GM12873 (cell line): Measurements from ENCODE around the gene NPHP4.

Experiments used
- CTCF ChIP-seq: IDR thresholded peaks from 2 replicates; pipeline ENCODE4 v1.5.1; 2012; ENCODE audit warnings: low read depth, mild to moderate bottlenecking, moderate library complexity, low read length, control low read depth; ENCODE audit not compliant: insufficient read depth; ENCODE audit errors: missing control alignments

NPHP4 gene

DNA sequence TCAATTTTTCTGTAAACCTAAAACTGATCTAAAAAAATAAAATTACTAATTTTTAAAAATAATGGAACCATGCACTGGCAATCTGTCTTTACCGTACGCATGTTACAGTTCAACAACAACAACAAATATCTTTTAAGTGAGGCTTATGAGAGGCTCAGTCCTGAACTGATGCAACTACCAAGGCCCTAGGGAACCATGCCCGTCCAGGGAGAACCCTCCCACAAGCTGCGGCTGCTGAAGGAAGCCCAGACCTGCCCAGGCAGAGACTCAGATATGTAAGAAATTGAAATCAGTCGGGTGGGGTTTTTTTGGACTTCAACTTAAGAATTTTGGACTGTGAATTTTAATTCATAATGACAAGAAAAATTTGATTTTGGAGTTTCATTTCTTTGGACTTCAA, 91.1 kb downstream of the NPHP4 start:
- TF ChIP-seq CTCF = no peak

DNA sequence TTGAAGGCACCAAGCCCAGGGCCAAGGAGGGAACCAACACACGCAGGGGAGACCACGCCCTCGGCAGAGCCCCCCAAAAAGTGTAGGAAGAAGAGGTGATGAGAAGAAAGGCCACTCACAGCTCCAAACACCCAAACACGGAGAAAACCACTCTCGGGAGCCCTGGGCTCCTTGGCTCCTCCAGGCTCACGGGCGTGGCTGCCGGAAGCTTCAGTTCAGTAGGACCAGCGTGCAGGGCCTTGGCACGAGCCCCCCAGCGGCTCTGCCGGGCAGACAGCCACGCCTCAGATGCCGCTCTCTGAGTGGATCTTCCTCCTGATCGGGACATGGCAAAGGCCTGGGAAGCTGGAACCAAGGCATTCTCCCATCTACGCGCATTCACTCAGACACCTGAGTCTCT, 94.0 kb downstream of the NPHP4 start:
- no peak for TF ChIP-seq CTCF

- TF ChIP-seq CTCF = no peak
Measured at GRCh38 chr1:5896706-5897660, 95.2 kb downstream of the NPHP4 start.

- TF ChIP-seq CTCF = no peak
Measured at GRCh38 chr1:5895446-5896406, 96.5 kb downstream of the NPHP4 start.

DNA sequence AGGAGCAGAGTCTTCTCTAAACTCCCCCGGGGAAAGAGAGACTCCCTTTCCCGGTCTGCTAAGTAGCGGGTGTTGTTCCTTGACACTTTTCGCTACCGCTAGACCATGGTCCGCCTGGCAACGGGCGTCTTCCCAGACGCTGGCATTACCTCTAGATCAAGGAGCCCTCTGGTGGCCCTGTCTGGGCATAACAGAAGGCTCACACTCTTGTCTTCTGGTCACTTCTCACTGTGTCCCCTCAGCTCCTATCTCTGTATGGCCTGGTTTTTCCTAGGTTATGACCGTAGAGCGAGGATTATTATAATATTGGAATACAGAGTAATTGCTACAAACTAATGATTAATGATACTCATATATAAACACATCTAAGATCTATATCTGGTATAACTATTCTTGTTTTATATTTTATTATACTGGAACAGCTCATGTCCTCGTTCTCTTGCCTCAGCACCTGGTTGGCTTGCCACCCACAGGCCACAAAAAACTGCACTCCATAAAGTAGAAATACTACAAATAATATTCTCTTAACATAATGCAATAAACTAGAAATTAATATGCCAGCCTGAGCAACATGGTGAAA, 98.4 kb downstream of the NPHP4 start:
- TF ChIP-seq CTCF = peak; percentile 37

DNA sequence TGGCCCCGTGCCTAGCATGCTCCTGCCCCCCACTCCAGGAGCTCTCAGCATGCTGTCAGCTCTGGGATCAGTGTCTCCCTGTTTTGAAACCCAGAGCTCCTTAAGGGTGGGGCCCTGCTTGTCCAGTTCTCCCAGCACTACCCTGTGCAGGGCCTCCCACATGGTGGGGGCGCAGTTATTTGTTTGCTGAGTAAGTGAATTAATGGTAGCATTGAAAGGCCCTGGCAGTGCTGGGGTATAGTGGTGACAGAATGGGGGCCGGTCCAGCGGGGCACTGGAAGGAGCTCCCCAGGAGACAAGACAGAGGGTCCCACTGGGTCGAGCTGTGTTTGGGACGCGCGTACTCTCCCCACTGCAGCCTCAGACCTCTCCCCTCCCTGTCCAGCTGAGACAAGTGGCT, 99.9 kb downstream of the NPHP4 start:
- no peak for TF ChIP-seq CTCF
